ENCODE data around the gene CORO6. TPM values are rescaled to one million over a fixed set of nuclear protein-coding genes. Genes with fewer than 3 reads are reported as not detected.

CORO6 gene

GRCh38 chr17:29566473-29567303 is 56.0 kb downstream of the CORO6 start, which contains the start of gene ABHD15:
Gene ABHD15, minus strand, starts transcription at chr17:29567037. Its CDS starts 71 bp downstream, at chr17:29566966.
- no CpG with 5 or more reads among the region's 94 CpGs for WGBS, 2 donors (ENCODE audit: extremely low coverage in 2 of 2, insufficient read length in 2 of 2, insufficient replicate concordance in 1 of 2)
- DNase-seq (ENCODE audit: low spot score): peak; percentile 31
- H3K27ac ChIP-seq (replicated peaks; ENCODE audit: low read length): peak within 1 kb of the TSS; percentile 88

GRCh38 chr17:29565643-29566472 is 56.9 kb downstream of the CORO6 start:
- Histone ChIP-seq H4K8ac (ENCODE audit: low read depth, low read length) (no peak overlapping the region), H3K27ac (replicated peaks; ENCODE audit: low read length) (no peak overlapping the region), H3K4me3 (ENCODE audit: low read length in 2 of 2) (peak overlapping the region; percentile 78)

More at GRCh38 chr17:29566473-29567303, 56.0 kb downstream of the CORO6 start, which contains the start of gene ABHD15:
- peaks cover 7 to 11% of the 10 kb centered on the region in 2 donors for H3K4me1 ChIP-seq (ENCODE audit: control insufficient read depth in 2 of 2, insufficient read depth in 1 of 2, low read depth in 1 of 2, low read length in 2 of 2)
- H4K8ac ChIP-seq (ENCODE audit: low read depth, low read length): no peak within 1 kb of the TSS
- H2AFZ ChIP-seq (ENCODE audit: low read length): peak within 1 kb of the TSS; percentile 97
- H3K4me2 ChIP-seq (ENCODE audit: insufficient read depth, low read length, poor library complexity, severe bottlenecking): peak within 1 kb of the TSS; percentile 100
- peak within 1 kb of the TSS; percentile 94 for H3K18ac ChIP-seq (ENCODE audit: low read length)
- H2BK15ac ChIP-seq (ENCODE audit: low read length): peak within 1 kb of the TSS; percentile 75
- H3K27me3 ChIP-seq (ENCODE audit: control insufficient read depth in 3 of 3, insufficient read depth in 3 of 3, low read depth in 1 of 3, low read length in 3 of 3): peaks cover 0 to 29% (median 7%) of the 10 kb centered on the region in 3 experiments
- H3K9me3 ChIP-seq (replicated peaks in 1 of 2; ENCODE audit: control insufficient read depth in 2 of 2, insufficient read depth in 1 of 2, low read depth in 1 of 2, low read length in 2 of 2): no peaks in the 10 kb centered on the region
- H2BK5ac ChIP-seq (ENCODE audit: low read length): peak within 1 kb of the TSS; percentile 54
- no peak within 1 kb of the TSS for H4K91ac ChIP-seq (ENCODE audit: low read depth, low read length, poor library complexity)
- peak within 1 kb of the TSS; percentile 78 to 85 for H3K4me3 ChIP-seq (ENCODE audit: low read length in 2 of 2)
- H3K23ac ChIP-seq (ENCODE audit: low read depth, low read length, poor library complexity): peak within 1 kb of the TSS; percentile 94
- peak within 1 kb of the TSS; percentile 95 for H3K4ac ChIP-seq (ENCODE audit: low read length)
- H3K79me1 ChIP-seq (ENCODE audit: low read depth, low read length): peaks cover 5% of the 10 kb centered on the region
- H2AK5ac ChIP-seq (ENCODE audit: low read depth, low read length): peak within 1 kb of the TSS; percentile 69
- peak within 1 kb of the TSS; percentile 90 for H3K9ac ChIP-seq (ENCODE audit: low read depth, low read length, poor library complexity)
- H2BK12ac ChIP-seq (ENCODE audit: low read length): no peak within 1 kb of the TSS
- peaks cover 4 to 27% of the 10 kb centered on the region in 2 donors for H3K36me3 ChIP-seq (replicated peaks in 1 of 2; ENCODE audit: control insufficient read depth in 2 of 2, insufficient read depth in 2 of 2, low read length in 2 of 2)
- no peak within 1 kb of the TSS for H2BK120ac ChIP-seq (ENCODE audit: low read depth, low read length)
- H3K14ac ChIP-seq (ENCODE audit: low read length): no peak within 1 kb of the TSS

More at GRCh38 chr17:29565643-29566472, 56.9 kb downstream of the CORO6 start:
- H3K23ac ChIP-seq (ENCODE audit: low read depth, low read length, poor library complexity): peak overlapping the region; percentile 37
- H3K9ac ChIP-seq (ENCODE audit: low read depth, low read length, poor library complexity): peak overlapping the region; percentile 90
- H3K4ac ChIP-seq (ENCODE audit: low read length): peak overlapping the region; percentile 95
- no peak overlapping the region for H3K14ac ChIP-seq (ENCODE audit: low read length)
- DNase-seq (ENCODE audit: low spot score): peak; percentile 20
- H3K9me3 ChIP-seq (replicated peaks in 1 of 2; ENCODE audit: control insufficient read depth in 2 of 2, insufficient read depth in 1 of 2, low read depth in 1 of 2, low read length in 2 of 2): no peaks in the 10 kb centered on the region
- peaks cover 4% of the 10 kb centered on the region for H3K79me1 ChIP-seq (ENCODE audit: low read depth, low read length)
- peak overlapping the region; percentile 75 for H2BK15ac ChIP-seq (ENCODE audit: low read length)
- peak overlapping the region; percentile 94 for H3K18ac ChIP-seq (ENCODE audit: low read length)
- WGBS, 2 donors (ENCODE audit: extremely low coverage in 2 of 2, insufficient read length in 2 of 2, insufficient replicate concordance in 1 of 2): no CpG with 5 or more reads among the region's 55 CpGs
- H4K91ac ChIP-seq (ENCODE audit: low read depth, low read length, poor library complexity): no peak overlapping the region
- H3K4me2 ChIP-seq (ENCODE audit: insufficient read depth, low read length, poor library complexity, severe bottlenecking): peak overlapping the region; percentile 100
- H3K4me1 ChIP-seq (ENCODE audit: control insufficient read depth in 2 of 2, insufficient read depth in 1 of 2, low read depth in 1 of 2, low read length in 2 of 2): peaks cover 7 to 11% of the 10 kb centered on the region in 2 donors
- H2BK5ac ChIP-seq (ENCODE audit: low read length): peak overlapping the region; percentile 47
- H2BK12ac ChIP-seq (ENCODE audit: low read length): no peak overlapping the region
- peaks cover 0 to 27% of the 10 kb centered on the region in 2 donors for H3K36me3 ChIP-seq (replicated peaks in 1 of 2; ENCODE audit: control insufficient read depth in 2 of 2, insufficient read depth in 2 of 2, low read length in 2 of 2)
- H2AK5ac ChIP-seq (ENCODE audit: low read depth, low read length): peak overlapping the region; percentile 69
- no peak overlapping the region for H2BK120ac ChIP-seq (ENCODE audit: low read depth, low read length)
- peak overlapping the region; percentile 97 for H2AFZ ChIP-seq (ENCODE audit: low read length)
- H3K27me3 ChIP-seq (ENCODE audit: control insufficient read depth in 3 of 3, insufficient read depth in 3 of 3, low read depth in 1 of 3, low read length in 3 of 3): peaks cover 0 to 29% (median 7%) of the 10 kb centered on the region in 3 experiments

Small RNAs within 50 kb of the gene (small RNA-seq; reads per million reads assigned to genes)
- not detected for gene RNU6-920P (ENCODE audit: insufficient read depth)
